ENCODE results near the gene LAMA2. TPM values are rescaled to one million over a fixed set of nuclear protein-coding genes. Genes with fewer than 3 reads are reported as not detected.

The LAMA2 gene
- total and polyA plus RNA-seq, 2 of the 8 experiments (the other 6 are each of a cell fraction or from before 2014, with no cell fraction given) = 1.3 to 3.8 TPM

GRCh38 chr6:129469070-129469662 lies 586.2 kb downstream of the LAMA2 start:
- Histone ChIP-seq H3K4me2 (ENCODE audit: insufficient read depth in 1 of 2, low read depth in 2 of 2, low read length in 2 of 2) (no peak overlapping the region), H3K23ac (ENCODE audit: insufficient read length) (no peak overlapping the region), H3K9ac (replicated peaks in 1 of 4; ENCODE audit: extremely low read depth in 1 of 4, low read depth in 3 of 4, low read length in 3 of 4) (no peak overlapping the region), H3K23me2 (ENCODE audit: low read depth, low read length) (no peaks in the 10 kb centered on the region), H2AK5ac (ENCODE audit: low read depth, low read length) (no peak overlapping the region), H3K4me1 (replicated peaks in 1 of 4; ENCODE audit: control insufficient read depth in 3 of 4, insufficient read depth in 4 of 4, low read length in 3 of 4) (no peaks in the 10 kb centered on the region; a peak in 1 of 7 replicates), H2BK15ac (ENCODE audit: low read length) (no peak overlapping the region), H3K79me1 (ENCODE audit: low read depth, low read length) (no peaks in the 10 kb centered on the region), H2BK12ac (ENCODE audit: low read depth, low read length) (no peak overlapping the region), H4K5ac (ENCODE audit: insufficient read length, low read depth, low read length) (no peak overlapping the region), H2BK5ac (ENCODE audit: low read depth, low read length) (no peak overlapping the region), H3K4ac (replicated peaks; ENCODE audit: insufficient read length, low read depth, low read length) (no peak overlapping the region), H3K14ac (ENCODE audit: insufficient read length) (no peak overlapping the region), H3K79me2 (ENCODE audit: control insufficient read depth in 1 of 2, insufficient read depth in 2 of 2, low read length in 2 of 2) (no peaks in the 10 kb centered on the region), H3K18ac (ENCODE audit: extremely low read depth, low read length) (no peak overlapping the region), H3K36me3 (ENCODE audit: control insufficient read depth in 2 of 4, insufficient read depth in 4 of 4, low read length in 3 of 4) (no peaks in the 10 kb centered on the region), H4K20me1 (replicated peaks in 1 of 2; ENCODE audit: control insufficient read depth in 1 of 2, insufficient read depth in 2 of 2, low read length in 2 of 2) (no peaks in the 10 kb centered on the region), H2BK120ac (replicated peaks; ENCODE audit: low read depth, low read length) (no peak overlapping the region), H3K4me3 (ENCODE audit: extremely low read depth in 1 of 4, insufficient read depth in 2 of 4, low read depth in 3 of 4, low read length in 4 of 4) (no peak overlapping the region), H3K27me3 (replicated peaks in 1 of 4; ENCODE audit: control insufficient read depth in 3 of 4, extremely low read depth in 1 of 4, insufficient read depth in 3 of 4, low read length in 3 of 4) (no peaks in the 10 kb centered on the region), H2BK20ac (ENCODE audit: low read length) (no peak overlapping the region), H4K91ac (replicated peaks; ENCODE audit: insufficient read length, low read length) (no peak overlapping the region), H2AFZ (ENCODE audit: low read length) (no peak overlapping the region), H3K56ac (replicated peaks; ENCODE audit: insufficient read length, low read depth, low read length) (no peak overlapping the region), H4K8ac (ENCODE audit: extremely low read depth, insufficient read depth, low read length) (no peak overlapping the region), H3K27ac (ENCODE audit: low read depth, low read length) (no peak overlapping the region), H3K9me3 (ENCODE audit: insufficient read depth in 2 of 2, low read depth in 1 of 2, low read length in 1 of 2) (no peaks in the 10 kb centered on the region)
- CTCF ChIA-PET (ENCODE audit: partially characterized antibody) = no interaction called here
- 72% methylated on average over 3 of the region's 3 CpGs; no CpG with 5 or more reads in 1 of the 2 experiments for WGBS, 2 experiments (ENCODE audit: extremely low coverage in 1 of 2, insufficient coverage in 1 of 2, insufficient read length in 1 of 2, insufficient replicate concordance in 2 of 2, low coverage in 1 of 2, low lambda C conversion rate in 2 of 2, missing lambda C conversion rate in 1 of 2)
- POLR2A ChIA-PET (ENCODE audit: partially characterized antibody) = interaction anchor here (0.6 kb wide), 1 partner anchor 9 kb away, joined by 4 read pairs; no protein-coding TSS in a partner anchor
- FAIRE-seq (no peak), DNase-seq (ENCODE audit: low read depth in 1 of 2, low spot score in 2 of 2) (no peak)
- TF ChIP-seq MAFK (IDR thresholded peaks at IDR 0.05; ENCODE audit: low read depth, low read length) (no peak), POLR2AphosphoS5 (IDR thresholded peaks at IDR 0.05; ENCODE audit: low read depth, low read length) (no peak), TAF1 (IDR thresholded peaks at IDR 0.05; ENCODE audit: low read depth, low read length) (no peak), JUND (IDR thresholded peaks at IDR 0.05; ENCODE audit: low read length) (no peak), CTCF (IDR thresholded peaks at IDR 0.05; ENCODE audit: control extremely low read depth in 1 of 3, insufficient read depth in 1 of 3, low read depth in 1 of 3, low read length in 3 of 3) (no peak), RFX5 (IDR thresholded peaks at IDR 0.05; ENCODE audit: borderline replicate concordance, low read depth, low read length) (no peak), SAP30 (IDR thresholded peaks at IDR 0.05; ENCODE audit: insufficient read depth, insufficient replicate concordance, low read length) (no peak), TAF7 (optimal IDR thresholded peaks at IDR 0.05; ENCODE audit: borderline replicate concordance, low read depth, low read length) (no peak), PHF8 (conservative IDR thresholded peaks at IDR 0.05; ENCODE audit: low read depth, low read length) (no peak), HDAC2 (IDR thresholded peaks at IDR 0.05; ENCODE audit: borderline replicate concordance in 1 of 2, low read depth in 2 of 2, low read length in 2 of 2) (no peak), SIX5 (IDR thresholded peaks at IDR 0.05; ENCODE audit: low read depth, low read length) (no peak)
